ENCODE data around the gene AACS. TPM values are rescaled to one million over a fixed set of nuclear protein-coding genes. Genes with fewer than 3 reads are reported as not detected.

AACS gene
- total and polyA plus RNA-seq, 2 of the 8 experiments (the other 6 are each of a cell fraction or from before 2014, with no cell fraction given), result 51.9 to 52.4 TPM

DNA sequence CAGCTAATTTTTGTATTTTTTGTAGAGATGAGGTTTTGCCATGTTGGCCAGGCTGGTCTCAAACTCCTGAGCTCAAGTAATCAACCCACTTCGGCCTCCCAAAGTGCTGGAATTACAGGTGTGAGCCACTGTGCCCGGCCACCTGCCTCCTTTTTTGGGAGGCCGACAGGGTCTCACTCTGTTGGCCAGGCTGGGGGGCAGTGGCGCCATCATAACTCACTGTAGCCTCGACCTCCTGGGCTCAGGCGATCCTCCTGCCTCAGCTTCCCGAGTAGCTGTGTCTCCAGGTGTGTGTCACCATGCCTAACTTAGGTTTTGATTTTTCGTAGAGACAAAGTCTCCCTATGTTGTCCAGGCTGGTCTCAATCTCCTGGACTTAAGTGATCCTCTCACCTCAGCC is 70.7 kb downstream of the AACS start:
- FAIRE-seq, result no peak
- Histone ChIP-seq H3K23ac (ENCODE audit: insufficient read length) (no peak overlapping the region), H3K14ac (ENCODE audit: insufficient read length) (no peak overlapping the region), H4K20me1 (replicated peaks in 1 of 2; ENCODE audit: control insufficient read depth in 1 of 2, insufficient read depth in 2 of 2, low read length in 2 of 2) (peaks cover 3 to 5% of the 10 kb centered on the region in 2 experiments), H3K18ac (ENCODE audit: extremely low read depth, low read length) (no peak overlapping the region), H2BK5ac (ENCODE audit: low read depth, low read length) (no peak overlapping the region), H3K27me3 (replicated peaks in 1 of 4; ENCODE audit: control insufficient read depth in 3 of 4, extremely low read depth in 1 of 4, insufficient read depth in 3 of 4, low read length in 3 of 4) (no peaks in the 10 kb centered on the region), H3K79me1 (ENCODE audit: low read depth, low read length) (0 out of 2 replicates have a peak, but pooled peaks cover under 1% of the 10 kb centered on the region), H2BK120ac (replicated peaks; ENCODE audit: low read depth, low read length) (no peak overlapping the region), H3K79me2 (ENCODE audit: control insufficient read depth in 1 of 2, insufficient read depth in 2 of 2, low read length in 2 of 2) (no peaks in the 10 kb centered on the region), H3K23me2 (ENCODE audit: low read depth, low read length) (no peaks in the 10 kb centered on the region), H2BK20ac (ENCODE audit: low read length) (no peak overlapping the region), H3K56ac (replicated peaks; ENCODE audit: insufficient read length, low read depth, low read length) (no peak overlapping the region), H2AFZ (ENCODE audit: low read length) (no peak overlapping the region), H2AK5ac (ENCODE audit: low read depth, low read length) (no peak overlapping the region), H3K27ac (ENCODE audit: low read depth, low read length) (no peak overlapping the region), H4K8ac (ENCODE audit: extremely low read depth, insufficient read depth, low read length) (no peak overlapping the region), H3K4ac (replicated peaks; ENCODE audit: insufficient read length, low read depth, low read length) (no peak overlapping the region), H3K9me3 (ENCODE audit: insufficient read depth in 2 of 2, low read depth in 1 of 2, low read length in 1 of 2) (no peaks in the 10 kb centered on the region), H4K91ac (replicated peaks; ENCODE audit: insufficient read length, low read length) (no peak overlapping the region), H2BK12ac (ENCODE audit: low read depth, low read length) (no peak overlapping the region), H3K4me1 (replicated peaks in 1 of 4; ENCODE audit: control insufficient read depth in 3 of 4, insufficient read depth in 4 of 4, low read length in 3 of 4) (peaks cover 0 to 5% (median 3%) of the 10 kb centered on the region in 4 experiments; a peak in 3 of 7 replicates), H3K9ac (replicated peaks in 1 of 4; ENCODE audit: extremely low read depth in 1 of 4, low read depth in 3 of 4, low read length in 3 of 4) (no peak overlapping the region), H3K4me3 (ENCODE audit: extremely low read depth in 1 of 4, insufficient read depth in 2 of 4, low read depth in 3 of 4, low read length in 4 of 4) (no peak overlapping the region), H3K36me3 (ENCODE audit: control insufficient read depth in 2 of 4, insufficient read depth in 4 of 4, low read length in 3 of 4) (peaks cover 0 to 39% (median 3%) of the 10 kb centered on the region in 4 experiments; a peak in 4 of 8 replicates), H2BK15ac (ENCODE audit: low read length) (no peak overlapping the region), H3K4me2 (ENCODE audit: insufficient read depth in 1 of 2, low read depth in 2 of 2, low read length in 2 of 2) (no peak overlapping the region), H4K5ac (ENCODE audit: insufficient read length, low read depth, low read length) (no peak overlapping the region)
- CTCF ChIA-PET (ENCODE audit: partially characterized antibody), result interaction anchor here (1.4 kb wide), 1 partner anchor 135 kb away, joined by 3 read pairs; no protein-coding TSS in a partner anchor
- 93% methylated on average over 8 of the region's 8 CpGs; no CpG with 5 or more reads in 1 of the 2 experiments for WGBS, 2 experiments (ENCODE audit: extremely low coverage in 1 of 2, insufficient coverage in 1 of 2, insufficient read length in 1 of 2, insufficient replicate concordance in 2 of 2, low coverage in 1 of 2, low lambda C conversion rate in 2 of 2, missing lambda C conversion rate in 1 of 2)
- DNase-seq (ENCODE audit: low read depth in 1 of 2, low spot score in 2 of 2), result no peak
- POLR2A ChIA-PET (ENCODE audit: partially characterized antibody), result interaction anchor here (1.2 kb wide), 1 partner anchor 14 kb away, joined by 3 read pairs; no protein-coding TSS in a partner anchor
- TF ChIP-seq CBX8 (IDR thresholded peaks at IDR 0.05; ENCODE audit: borderline replicate concordance, low read depth, low read length) (no peak), NRF1 (IDR thresholded peaks at IDR 0.05; ENCODE audit: low read depth, low read length) (no peak), TBP (IDR thresholded peaks at IDR 0.05; ENCODE audit: low read depth, low read length) (no peak), FOSL1 (IDR thresholded peaks at IDR 0.05; ENCODE audit: insufficient read depth, low read depth, low read length) (no peak), CREB1 (IDR thresholded peaks at IDR 0.05) (no peak), RXRA (IDR thresholded peaks at IDR 0.05; ENCODE audit: insufficient read depth, low read depth, low read length) (no peak), BACH1 (IDR thresholded peaks at IDR 0.05; ENCODE audit: low read length) (no peak), GTF2F1 (IDR thresholded peaks at IDR 0.05; ENCODE audit: borderline replicate concordance, low read depth, low read length) (no peak), SIRT6 (IDR thresholded peaks at IDR 0.05; ENCODE audit: low read length) (no peak), POLR2AphosphoS5 (IDR thresholded peaks at IDR 0.05; ENCODE audit: low read depth, low read length) (no peak), CBX5 (IDR thresholded peaks at IDR 0.05; ENCODE audit: low read depth, low read length) (no peak), CHD1 (IDR thresholded peaks at IDR 0.05; ENCODE audit: low read depth, low read length) (no peak)
- TF ChIP-seq, protein P1, sequence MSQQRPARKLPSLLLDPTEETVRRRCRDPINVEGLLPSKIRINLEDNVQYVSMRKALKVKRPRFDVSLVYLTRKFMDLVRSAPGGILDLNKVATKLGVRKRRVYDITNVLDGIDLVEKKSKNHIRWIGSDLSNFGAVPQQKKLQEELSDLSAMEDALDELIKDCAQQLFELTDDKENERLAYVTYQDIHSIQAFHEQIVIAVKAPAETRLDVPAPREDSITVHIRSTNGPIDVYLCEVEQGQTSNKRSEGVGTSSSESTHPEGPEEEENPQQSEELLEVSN (IDR thresholded peaks at IDR 0.05), result no peak

Measured in H1 (cell line).